H1 (cell line): Measurements from ENCODE around the gene IPO11. TPM values are rescaled to one million over a fixed set of nuclear protein-coding genes. Genes with fewer than 3 reads are reported as not detected.

Experiments
- CTCF ChIA-PET: fragments of 300-600 bp; sonication (Branson Sonifier 250); formaldehyde crosslinking; loops from one replicate; lab custom pipeline; 2021; ENCODE audit not compliant: partially characterized antibody; lab: Charles Lee
- POLR2A ChIA-PET: fragments of 300-600 bp; sonication (Branson Sonifier 250); formaldehyde crosslinking; loops from one replicate; lab custom pipeline; 2021; ENCODE audit warnings: inconsistent platforms; ENCODE audit not compliant: partially characterized antibody; lab: Charles Lee
- DNase-seq, 2 experiments: peaks; one replicate each; pipeline versions ENCODE4 v3.0.0 to v3.0.0-alpha.2; 2010 to 2022; ENCODE audit warnings: low spot score in 2 of 2, low read depth in 1 of 2, mixed read lengths in 1 of 2
- FAIRE-seq: peaks from 2 replicates; lab custom pipeline; 2011; peaks lifted over from hg19 to GRCh38; lab: Jason Lieb, UNC
- H2AFZ ChIP-seq: 2 replicates; pipeline ENCODE4 v1.8.1; 2012; ENCODE audit warnings: low read length, inconsistent platforms
- H2AK5ac ChIP-seq: 2 replicates; pipeline ENCODE4 v1.6.1; 2013; ENCODE audit warnings: low read depth, low read length
- H2BK120ac ChIP-seq: replicated peaks from 2 replicates; pipeline ENCODE3; 2013; ENCODE audit warnings: low read depth, low read length, inconsistent platforms
- H2BK12ac ChIP-seq: 2 replicates; pipeline ENCODE4 v1.6.1; 2013; ENCODE audit warnings: low read depth, low read length
- H2BK15ac ChIP-seq: 2 replicates; pipeline ENCODE4 v1.6.1; 2013; ENCODE audit warnings: low read length
- H2BK20ac ChIP-seq: 2 replicates; pipeline ENCODE4 v1.6.1; 2013; ENCODE audit warnings: low read length
- H2BK5ac ChIP-seq: 2 replicates; pipeline ENCODE4 v1.6.1; 2013; ENCODE audit warnings: low read depth, low read length
- H3K14ac ChIP-seq: 2 replicates; pipeline ENCODE4 v1.6.1; 2013; ENCODE audit warnings: inconsistent platforms; ENCODE audit not compliant: insufficient read length
- H3K18ac ChIP-seq: 2 replicates; pipeline ENCODE4 v1.6.1; 2013; ENCODE audit warnings: low read length; ENCODE audit errors: extremely low read depth
- H3K23ac ChIP-seq: 2 replicates; pipeline ENCODE4 v1.6.1; 2013; ENCODE audit warnings: inconsistent platforms; ENCODE audit not compliant: insufficient read length
- H3K23me2 ChIP-seq: 2 replicates; pipeline ENCODE4 v1.6.1; 2013; ENCODE audit warnings: low read depth, low read length
- H3K27ac ChIP-seq: 2 replicates; pipeline ENCODE4 v1.6.1; 2011; ENCODE audit warnings: low read depth, low read length, inconsistent platforms
- H3K27me3 ChIP-seq, 4 experiments: replicated peaks in 1 of 4; 1 replicate in 1 of 4; 2 replicates in 3 of 4; pipeline versions ENCODE4 v1.6.1 to v1.8.1; 2011 to 2013; ENCODE audit warnings: low read length in 3 of 4, mild to moderate bottlenecking in 3 of 4, inconsistent platforms in 2 of 4, mixed read lengths in 2 of 4, moderate library complexity in 1 of 4; ENCODE audit not compliant: control insufficient read depth in 3 of 4, insufficient read depth in 3 of 4; ENCODE audit errors: extremely low read depth in 1 of 4
- H3K36me3 ChIP-seq, 4 experiments: 2 replicates each; pipeline versions ENCODE4 v1.6.1 to v1.8.1; 2011 to 2013; ENCODE audit warnings: mild to moderate bottlenecking in 4 of 4, low read length in 3 of 4, moderate library complexity in 2 of 4, control low read depth in 1 of 4, inconsistent platforms in 1 of 4; ENCODE audit not compliant: insufficient read depth in 4 of 4, control insufficient read depth in 2 of 4
- H3K4ac ChIP-seq: replicated peaks from 2 replicates; pipeline ENCODE3; 2013; ENCODE audit warnings: low read length, low read depth, mixed read lengths, inconsistent platforms; ENCODE audit not compliant: insufficient read length
- H3K4me1 ChIP-seq, 4 experiments: replicated peaks in 1 of 4; 1 replicate in 1 of 4; 2 replicates in 3 of 4; pipeline versions ENCODE4 v1.6.1 to v1.8.1; 2011 to 2013; ENCODE audit warnings: low read length in 3 of 4, inconsistent platforms in 2 of 4, mixed read lengths in 1 of 4; ENCODE audit not compliant: insufficient read depth in 4 of 4, control insufficient read depth in 3 of 4
- H3K4me2 ChIP-seq, 2 experiments: 2 replicates each; pipeline versions ENCODE4 v1.6.1 to v1.8.1; 2011 to 2013; ENCODE audit warnings: low read depth in 2 of 2, low read length in 2 of 2, control low read depth in 1 of 2, inconsistent platforms in 1 of 2, mild to moderate bottlenecking in 1 of 2; ENCODE audit not compliant: insufficient read depth in 1 of 2
- H3K4me3 ChIP-seq, 4 experiments: fragments of 200-600, 300-600 bp in 1 of 4; sonication (generic), shearing (Covaris generic), sonication (Bioruptor Twin) in 1 of 4; 2 replicates each; pipeline versions ENCODE4 v1.5.1 to v1.8.1; 2011 to 2016; ENCODE audit warnings: low read length in 4 of 4, low read depth in 3 of 4, control low read depth in 2 of 4, inconsistent platforms in 2 of 4, mild to moderate bottlenecking in 2 of 4, mixed read lengths in 1 of 4, moderate library complexity in 1 of 4; ENCODE audit not compliant: insufficient read depth in 2 of 4; ENCODE audit errors: extremely low read depth in 1 of 4
- H3K56ac ChIP-seq: replicated peaks from 2 replicates; pipeline ENCODE3; 2013; ENCODE audit warnings: low read depth, mild to moderate bottlenecking, mixed read lengths, low read length, inconsistent platforms; ENCODE audit not compliant: insufficient read length
- H3K79me1 ChIP-seq: 2 replicates; pipeline ENCODE4 v1.6.1; 2013; ENCODE audit warnings: low read depth, low read length, control low read depth
- H3K79me2 ChIP-seq, 2 experiments: 2 replicates each; pipeline versions ENCODE4 v1.6.1 to v1.8.1; 2012 to 2013; ENCODE audit warnings: low read length in 2 of 2, mild to moderate bottlenecking in 2 of 2, inconsistent platforms in 1 of 2; ENCODE audit not compliant: insufficient read depth in 2 of 2, control insufficient read depth in 1 of 2
- H3K9ac ChIP-seq, 4 experiments: replicated peaks in 1 of 4; 1 replicate in 1 of 4; 2 replicates in 3 of 4; pipeline versions ENCODE4 v1.6.1 to v1.8.1; 2011 to 2013; ENCODE audit warnings: low read depth in 3 of 4, low read length in 3 of 4, control low read depth in 2 of 4, mild to moderate bottlenecking in 2 of 4, moderate library complexity in 2 of 4, inconsistent platforms in 1 of 4; ENCODE audit errors: extremely low read depth in 1 of 4
- H3K9me3 ChIP-seq, 2 experiments: 2 replicates each; pipeline versions ENCODE4 v1.6.1 to v1.8.1; 2012 to 2013; ENCODE audit warnings: mild to moderate bottlenecking in 2 of 2, moderate library complexity in 2 of 2, control low read depth in 1 of 2, inconsistent platforms in 1 of 2, low read depth in 1 of 2, low read length in 1 of 2, mixed read lengths in 1 of 2; ENCODE audit not compliant: insufficient read depth in 2 of 2
- H4K20me1 ChIP-seq, 2 experiments: replicated peaks in 1 of 2; 2 replicates each; pipeline versions ENCODE3 to v1.8.1; 2011 to 2013; ENCODE audit warnings: inconsistent platforms in 2 of 2, low read length in 2 of 2, mild to moderate bottlenecking in 1 of 2; ENCODE audit not compliant: insufficient read depth in 2 of 2, control insufficient read depth in 1 of 2
- H4K5ac ChIP-seq: 2 replicates; pipeline ENCODE4 v1.6.1; 2013; ENCODE audit warnings: low read length, low read depth, mixed read lengths, inconsistent platforms; ENCODE audit not compliant: insufficient read length
- H4K8ac ChIP-seq: 2 replicates; pipeline ENCODE4 v1.8.0; 2013; ENCODE audit warnings: mild to moderate bottlenecking, moderate library complexity, low read length, inconsistent platforms; ENCODE audit not compliant: insufficient read depth; ENCODE audit errors: extremely low read depth
- H4K91ac ChIP-seq: replicated peaks from 2 replicates; pipeline ENCODE3; 2013; ENCODE audit warnings: low read length, mixed read lengths, inconsistent platforms; ENCODE audit not compliant: insufficient read length
- CBX8 ChIP-seq: fragments of 300-800, 300-1000 bp; sonication (generic); IDR thresholded peaks from 2 replicates; pipeline ENCODE4 v1.7.1; 2016; ENCODE audit warnings: low read depth, low read length, borderline replicate concordance
- JUND ChIP-seq: IDR thresholded peaks from 2 replicates; pipeline ENCODE4 v1.6.1; 2011; ENCODE audit warnings: mild to moderate bottlenecking, improper control_type of control experiment, low read length
- KDM1A ChIP-seq: fragments of 200-600, 300-600 bp; sonication (generic); IDR thresholded peaks from 2 replicates; pipeline ENCODE4 v1.7.1; 2016; ENCODE audit warnings: mild to moderate bottlenecking, low read length, borderline replicate concordance
- MAFK ChIP-seq: IDR thresholded peaks from 2 replicates; pipeline ENCODE4 v1.6.1; 2012; ENCODE audit warnings: low read depth, mild to moderate bottlenecking, improper control_type of control experiment, low read length
- RAD21 ChIP-seq, 2 experiments: IDR thresholded peaks in 1 of 2; conservative IDR thresholded peaks in 1 of 2; 2 replicates each; pipeline ENCODE4 v1.6.1; 2011; ENCODE audit warnings: low read depth in 2 of 2, low read length in 2 of 2, improper control_type of control experiment in 1 of 2, inconsistent platforms in 1 of 2, mild to moderate bottlenecking in 1 of 2, moderate library complexity in 1 of 2
- SIRT6 ChIP-seq: IDR thresholded peaks from one replicate; pipeline ENCODE4 v1.7.1; 2012; ENCODE audit warnings: low read length, inconsistent platforms
- SP4 ChIP-seq: IDR thresholded peaks from 2 replicates; pipeline ENCODE4 v1.6.1; 2012; ENCODE audit warnings: low read length, inconsistent platforms
- SUZ12 ChIP-seq: fragments of 200-600 bp; sonication (generic); IDR thresholded peaks from 2 replicates; pipeline ENCODE4 v1.6.1; 2012; ENCODE audit warnings: mild to moderate bottlenecking, inconsistent platforms, low read length, moderate library complexity, mixed read lengths
- ZNF274 ChIP-seq: IDR thresholded peaks from 2 replicates; pipeline ENCODE4 v1.7.0; 2012; ENCODE audit warnings: low read length, borderline replicate concordance; ENCODE audit errors: extremely low read depth
- whole genome bisulfite sequencing, 2 experiments: shearing (Covaris generic) in 1 of 2; methylation state at CpG; one replicate each; pipeline versions ENCODE4 v1.1.6 to v1.1.7; 2013 to 2015; ENCODE audit warnings: low lambda C conversion rate in 2 of 2, mixed read lengths in 2 of 2, inconsistent platforms in 1 of 2, low coverage in 1 of 2, missing lambda C conversion rate in 1 of 2; ENCODE audit not compliant: insufficient replicate concordance in 2 of 2, insufficient coverage in 1 of 2, insufficient read length in 1 of 2; ENCODE audit errors: extremely low coverage in 1 of 2, missing lambda C conversion rate in 1 of 2; 5-methylcytosine and 5-hydroxymethylcytosine counted together
- polyA plus RNA-seq, 7 experiments: library from polyadenylated mRNA; depleted of rRNA in 3 of 7; stranded (reverse) in 5 of 7; unstranded in 2 of 7; fragments of >200 nt in 5 of 7; fragments of 200-250 nt in 2 of 7; gene quantifications; 1 replicate in 5 of 7; 2 replicates in 1 of 7; 4 replicates in 1 of 7; pipeline versions ENCODE4 v1.2.1 to v1.2.3, GENCODE V29; 2011 to 2013; ENCODE audit warnings: missing spikeins in 2 of 7, mixed read lengths in 2 of 7
- total RNA-seq: library from RNA; stranded (reverse); fragmentation: NEBNext Ultra II Directional; extraction: Animal tissue kit (Norgen Biotek cat#: 25700); gene quantifications from 2 replicates; pipeline ENCODE4 v1.2.1, GENCODE V29; 2021
- TF ChIP-seq, protein P1 (sequence below): IDR thresholded peaks from 2 replicates; pipeline ENCODE4 v1.6.1; 2012; ENCODE audit warnings: inconsistent platforms
- TF ChIP-seq, protein P2 (sequence below): IDR thresholded peaks from 2 replicates; pipeline ENCODE4 v1.6.1; 2011; ENCODE audit warnings: low read depth, mild to moderate bottlenecking, low read length; ENCODE audit not compliant: insufficient read depth
- TF ChIP-seq, protein P3 (sequence below): IDR thresholded peaks from 2 replicates; pipeline ENCODE4 v1.6.1; 2011; ENCODE audit warnings: low read length, improper control_type of control experiment

Gene IPO11
- total and polyA plus RNA-seq, 2 of the 8 experiments (the other 6 are each of a cell fraction or from before 2014, with no cell fraction given) = 23.6 to 64.4 TPM

- no peak overlapping the region for H3K27ac ChIP-seq
- no peak overlapping the region for H3K4ac ChIP-seq
- no peak overlapping the region for H4K8ac ChIP-seq
- H2AK5ac ChIP-seq = no peak overlapping the region
- no peak overlapping the region for H4K91ac ChIP-seq
- no peak for DNase-seq
- no peaks in the 10 kb centered on the region for H3K79me2 ChIP-seq
- no peak overlapping the region for H3K4me3 ChIP-seq
- FAIRE-seq = no peak
- no peak overlapping the region for H3K23ac ChIP-seq
- H3K56ac ChIP-seq = no peak overlapping the region
- no peak overlapping the region for H2BK15ac ChIP-seq
- no peaks in the 10 kb centered on the region for H3K9me3 ChIP-seq
- H3K79me1 ChIP-seq = no peaks in the 10 kb centered on the region
- H2BK20ac ChIP-seq = no peak overlapping the region
- H2BK12ac ChIP-seq = no peak overlapping the region
- no peak overlapping the region for H2AFZ ChIP-seq
- ChIA-PET POLR2A (interaction anchor here (0.7 kb wide), 1 partner anchor 71 kb away, joined by 3 read pairs; no protein-coding TSS in a partner anchor), CTCF (no interaction called here)
- no peak overlapping the region for H3K18ac ChIP-seq
- TF ChIP-seq, protein P1, sequence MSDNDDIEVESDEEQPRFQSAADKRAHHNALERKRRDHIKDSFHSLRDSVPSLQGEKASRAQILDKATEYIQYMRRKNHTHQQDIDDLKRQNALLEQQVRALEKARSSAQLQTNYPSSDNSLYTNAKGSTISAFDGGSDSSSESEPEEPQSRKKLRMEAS = no peak
- no peak for TF ChIP-seq JUND
- TF ChIP-seq, protein P2, sequence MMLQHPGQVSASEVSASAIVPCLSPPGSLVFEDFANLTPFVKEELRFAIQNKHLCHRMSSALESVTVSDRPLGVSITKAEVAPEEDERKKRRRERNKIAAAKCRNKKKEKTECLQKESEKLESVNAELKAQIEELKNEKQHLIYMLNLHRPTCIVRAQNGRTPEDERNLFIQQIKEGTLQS = no peak
- TF ChIP-seq, protein P3, sequence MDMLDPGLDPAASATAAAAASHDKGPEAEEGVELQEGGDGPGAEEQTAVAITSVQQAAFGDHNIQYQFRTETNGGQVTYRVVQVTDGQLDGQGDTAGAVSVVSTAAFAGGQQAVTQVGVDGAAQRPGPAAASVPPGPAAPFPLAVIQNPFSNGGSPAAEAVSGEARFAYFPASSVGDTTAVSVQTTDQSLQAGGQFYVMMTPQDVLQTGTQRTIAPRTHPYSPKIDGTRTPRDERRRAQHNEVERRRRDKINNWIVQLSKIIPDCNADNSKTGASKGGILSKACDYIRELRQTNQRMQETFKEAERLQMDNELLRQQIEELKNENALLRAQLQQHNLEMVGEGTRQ = no peak
- TF ChIP-seq SP4 = no peak
- TF ChIP-seq RAD21 (IDR thresholded peaks at IDR 0.05 in 1 of 2, conservative IDR thresholded peaks at IDR 0.05 in 1 of 2; ENCODE audit: low read depth in 2 of 2, low read length in 2 of 2) = no peak
- no peak for TF ChIP-seq MAFK
- no peak for TF ChIP-seq SUZ12
- TF ChIP-seq SIRT6 = no peak
- no peak for TF ChIP-seq KDM1A
- no peak for TF ChIP-seq CBX8
- no peak for TF ChIP-seq ZNF274
- H3K23me2 ChIP-seq = no peaks in the 10 kb centered on the region
- WGBS, 2 experiments = 95% methylated on average over 1 of the region's 1 CpG; no CpG with 5 or more reads in 1 of the 2 experiments
- peaks cover 2 to 48% (median 32%) of the 10 kb centered on the region in 4 experiments for H3K36me3 ChIP-seq
- no peaks in the 10 kb centered on the region for H4K20me1 ChIP-seq
- H3K9ac ChIP-seq = no peak overlapping the region
- H2BK120ac ChIP-seq = no peak overlapping the region
- no peaks in the 10 kb centered on the region for H3K4me1 ChIP-seq
- no peaks in the 10 kb centered on the region for H3K27me3 ChIP-seq
- no peak overlapping the region for H4K5ac ChIP-seq
- H2BK5ac ChIP-seq = no peak overlapping the region
- no peak overlapping the region for H3K14ac ChIP-seq
- no peak overlapping the region for H3K4me2 ChIP-seq
Observed at GRCh38 chr5:62374090-62374489, 38.5 kb upstream of the IPO11 start.
